Retina (tissue), 1 donor: Measurements from ENCODE around the gene SNX6.

Source experiments
- DNase-seq: peaks from one replicate; pipeline ENCODE4 v3.0.0-alpha.2; 2016

The SNX6 gene

GRCh38 chr14:34633742-34634141 is 3.8 kb upstream of the SNX6 start:
- DNase-seq = no peak

DNA sequence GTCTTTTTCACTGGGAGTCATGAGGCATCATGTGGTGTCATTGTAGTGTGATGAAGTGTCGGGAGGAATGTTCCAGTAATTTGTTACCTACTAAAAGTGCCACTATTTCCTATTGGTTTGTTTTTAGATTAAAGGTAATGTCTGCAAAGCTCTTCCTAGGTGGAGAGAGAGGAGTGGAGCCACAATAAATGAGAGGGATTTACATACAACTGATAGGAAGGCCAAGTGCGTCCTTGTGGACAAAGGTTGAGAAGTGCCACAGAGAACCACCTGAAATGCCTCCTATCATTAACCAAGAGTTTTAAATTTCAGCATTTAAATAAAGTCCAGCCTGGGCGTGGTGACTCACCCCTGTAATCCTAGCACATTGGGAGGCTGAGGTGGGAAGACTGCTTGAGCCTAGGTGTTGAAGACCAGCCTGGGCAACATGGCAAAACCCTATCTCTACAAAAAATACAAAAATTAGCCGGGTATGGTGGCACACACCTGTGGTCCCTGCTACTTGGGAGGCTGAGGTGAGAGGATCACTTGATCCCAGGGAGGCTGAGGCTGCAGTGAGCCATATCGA is 2.5 kb upstream of the SNX6 start:
- no peak for DNase-seq

GRCh38 chr14:34629344-34629656 is 648 bp downstream of the SNX6 start:
- DNase-seq = no peak

- peak; percentile 5 for DNase-seq
These were observed 1.2 kb downstream of the SNX6 start for GRCh38 chr14:34628681-34629135.

- DNase-seq = no peak
These were observed 6.4 kb downstream of the SNX6 start for GRCh38 chr14:34623506-34623905.

- DNase-seq = no peak
These were observed 9.1 kb downstream of the SNX6 start for GRCh38 chr14:34620839-34621238.

GRCh38 chr14:34620115-34620514 is 9.8 kb downstream of the SNX6 start:
- no peak for DNase-seq

GRCh38 chr14:34619471-34619870 is 10.5 kb downstream of the SNX6 start:
- DNase-seq = no peak

DNA sequence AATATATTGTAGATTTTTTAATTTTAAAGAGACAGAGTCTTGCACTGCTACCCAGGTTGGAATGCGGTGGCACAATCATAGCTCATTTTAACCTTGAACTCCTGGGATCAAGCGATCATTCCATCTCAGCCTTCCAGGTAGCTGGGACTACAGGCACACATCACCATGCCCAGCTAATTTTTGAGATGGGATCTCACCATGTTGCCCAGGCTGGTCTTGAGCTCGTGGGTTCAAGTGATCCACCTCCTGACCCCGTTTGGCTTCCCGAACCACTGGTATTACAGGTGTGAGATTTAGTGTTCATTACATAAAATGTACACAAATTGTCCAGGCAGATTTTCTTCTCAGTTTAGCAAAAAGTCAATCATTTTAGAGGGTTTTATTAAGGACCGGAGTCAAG is 13.6 kb downstream of the SNX6 start:
- no peak for DNase-seq

DNA sequence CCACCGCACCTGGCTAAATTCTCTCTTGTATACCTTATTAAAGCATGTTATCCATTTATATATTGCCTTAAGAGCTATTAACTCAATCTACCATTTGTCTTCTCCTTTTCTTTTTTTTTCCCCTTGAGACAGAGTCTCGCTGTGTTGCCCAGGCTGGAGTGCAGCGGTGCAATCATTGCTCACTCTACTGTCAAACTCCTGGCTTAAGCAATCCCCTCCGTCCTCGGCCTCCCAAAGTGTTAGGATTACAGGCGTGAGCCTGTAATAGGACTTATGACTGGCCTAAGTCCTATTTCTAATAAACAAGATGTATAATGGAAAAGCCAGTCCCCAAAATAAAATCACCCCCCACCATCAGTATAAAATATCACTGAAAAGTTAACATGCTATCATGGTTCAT is 14.4 kb downstream of the SNX6 start:
- no peak for DNase-seq

DNA sequence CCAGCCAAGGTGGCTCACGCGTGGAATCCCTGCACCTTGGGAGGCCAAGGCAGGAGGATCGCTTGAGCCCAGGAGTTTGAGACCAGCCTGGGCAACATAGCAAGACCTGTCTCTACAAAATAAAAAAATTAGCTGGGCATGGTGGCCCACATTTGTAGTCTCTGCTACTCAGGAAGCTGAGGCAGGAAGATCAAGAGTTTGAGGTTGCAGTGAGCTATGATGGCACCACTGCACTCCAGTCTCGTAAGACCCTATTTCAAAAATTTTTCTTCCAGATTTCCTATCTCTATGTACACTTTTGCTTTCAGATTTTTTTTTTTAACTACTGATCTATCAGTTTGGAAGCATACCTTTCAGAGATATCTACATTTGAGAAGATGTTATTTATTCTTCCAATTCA is 15.3 kb downstream of the SNX6 start:
- no peak for DNase-seq

- DNase-seq = no peak
These were observed 19.8 kb downstream of the SNX6 start for GRCh38 chr14:34610101-34610500.

GRCh38 chr14:34605461-34605860 is 24.5 kb downstream of the SNX6 start:
- DNase-seq = no peak

DNA sequence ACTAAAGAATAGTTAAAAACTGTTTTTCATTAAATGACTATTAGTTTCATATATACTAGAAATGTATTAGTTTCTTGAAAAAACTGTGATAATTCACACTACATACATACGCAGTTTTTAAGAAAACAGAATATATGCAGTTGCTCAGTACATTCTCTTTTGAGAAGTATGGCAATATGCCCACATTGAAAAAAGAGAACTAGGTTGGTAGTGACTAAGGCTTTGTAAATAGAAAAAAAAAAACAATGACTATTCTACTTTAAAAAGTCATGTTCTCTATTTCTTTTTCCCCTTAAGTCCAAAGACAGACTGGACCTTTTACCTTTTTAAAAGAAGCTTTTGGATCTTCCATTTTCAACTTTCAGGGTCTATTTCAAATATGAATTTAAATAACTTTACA is 25.0 kb downstream of the SNX6 start:
- DNase-seq = no peak

GRCh38 chr14:34596891-34597290 is 33.1 kb downstream of the SNX6 start:
- DNase-seq = no peak

DNA sequence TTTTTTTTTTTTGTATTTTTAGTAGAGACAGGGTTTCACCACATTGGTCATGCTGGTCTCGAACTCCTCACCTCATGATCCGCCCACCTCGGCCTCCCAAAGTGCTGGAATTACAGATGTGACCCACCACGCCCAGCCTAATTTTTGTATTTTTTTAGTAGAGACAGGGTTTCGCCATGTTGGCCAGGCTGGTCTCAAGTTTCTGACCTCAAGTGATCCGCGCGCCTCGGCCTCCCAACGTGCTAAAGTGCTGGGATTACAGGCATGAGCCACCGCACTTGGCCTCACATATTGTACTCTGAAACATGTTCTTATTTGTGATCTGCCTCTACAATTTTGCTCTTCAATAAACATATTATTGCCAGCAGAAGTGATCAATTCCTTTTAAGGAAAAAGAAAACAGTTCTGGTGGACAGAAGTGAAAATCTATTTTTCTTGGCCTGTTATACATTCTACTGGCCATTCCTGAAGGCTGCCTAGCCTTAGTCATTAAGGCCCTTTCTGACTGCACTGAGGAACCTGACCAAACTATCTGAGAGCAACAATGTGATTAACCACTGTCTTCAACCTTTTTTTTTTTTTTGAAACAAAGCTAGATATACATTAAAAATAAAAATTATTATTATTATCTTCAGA is 36.1 kb downstream of the SNX6 start:
- DNase-seq = no peak

DNA sequence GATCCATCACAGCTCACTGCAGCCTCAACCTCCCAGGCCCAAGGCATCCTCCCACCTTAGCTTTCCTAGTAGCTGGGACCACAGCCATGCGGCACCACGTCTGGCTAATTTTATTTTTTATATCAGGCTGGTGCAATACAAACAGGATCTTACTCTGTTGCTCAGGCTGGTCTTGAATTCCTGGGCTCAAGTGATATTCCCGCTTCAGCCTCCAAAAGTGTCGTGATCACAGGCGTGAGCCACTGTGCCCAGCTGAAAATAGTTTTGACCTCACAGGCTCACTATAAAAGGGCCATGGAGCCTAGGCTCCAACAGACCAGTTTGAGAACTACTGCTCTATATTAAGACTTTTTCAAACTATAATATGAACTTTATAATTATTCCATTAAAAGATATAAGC is 37.3 kb downstream of the SNX6 start:
- no peak for DNase-seq

GRCh38 chr14:34583525-34583924 is 46.4 kb downstream of the SNX6 start:
- DNase-seq = no peak

GRCh38 chr14:34582117-34582680 is 47.7 kb downstream of the SNX6 start:
- DNase-seq = no peak

- DNase-seq = no peak
These were observed 49.6 kb downstream of the SNX6 start for GRCh38 chr14:34580381-34580780.

GRCh38 chr14:34571771-34572170 is 58.2 kb downstream of the SNX6 start:
- DNase-seq = no peak

- no peak for DNase-seq
These were observed 60.2 kb downstream of the SNX6 start for GRCh38 chr14:34569750-34570149.

- DNase-seq = no peak
These were observed 61.1 kb downstream of the SNX6 start for GRCh38 chr14:34568803-34569202.

DNA sequence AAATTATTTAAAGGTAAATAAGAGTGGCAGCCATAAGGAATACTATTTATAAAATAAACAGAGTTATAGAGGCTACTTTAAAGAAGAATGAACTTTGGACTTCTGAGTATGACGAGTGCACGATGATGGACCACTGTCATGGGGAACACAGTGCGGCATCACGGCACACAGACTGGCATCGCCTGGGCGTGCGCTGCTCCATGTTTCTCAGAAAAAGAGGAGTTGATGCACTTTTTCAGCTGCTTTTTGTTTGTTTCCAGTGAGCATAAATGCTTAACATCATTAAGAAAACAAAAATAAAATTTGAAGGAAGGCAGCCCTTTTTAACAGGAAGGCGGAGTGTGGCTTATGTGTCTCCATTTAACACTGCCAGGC is 67.2 kb downstream of the SNX6 start:
- DNase-seq = no peak
